IMR-90 (cell line): ENCODE data around the gene GPRC5B. TPM values are rescaled to one million over a fixed set of nuclear protein-coding genes. Genes with fewer than 3 reads are reported as not detected.

Experiments used
- ATAC-seq: fragments of 200-7000 bp; cut with Tn5 transposase; 2 replicates; pipeline ENCODE4 v1.9.1; 2020; ENCODE audit warnings: low read depth, mild to moderate bottlenecking, moderate library complexity
- BruUV-seq: library from RNA; stranded (reverse); fragments of 400-500 nt; replicated peaks from 2 replicates; lab custom pipeline; 2021; lab: Mats Ljungman, UMichigan
- CTCF ChIA-PET: fragments of 300-600 bp; formaldehyde crosslinking; extraction: SDS; loops from one replicate; lab custom pipeline; 2021; ENCODE audit warnings: antibody characterized with exemption; lab: Yijun Ruan, JAX
- POLR2A ChIA-PET: fragments of 300-600 bp; sonication (Branson Sonifier 250); formaldehyde crosslinking; loops from one replicate; lab custom pipeline; 2022; ENCODE audit warnings: antibody characterized with exemption; ENCODE audit not compliant: unreplicated experiment; lab: Charles Lee
- DNase-seq: peaks from one replicate; pipeline ENCODE4 v3.0.0; 2013
- H2AFZ ChIP-seq: replicated peaks from 2 replicates; pipeline ENCODE3; 2013; ENCODE audit warnings: low read length, mild to moderate bottlenecking; ENCODE audit not compliant: poor library complexity
- H2AK5ac ChIP-seq: 2 replicates; pipeline ENCODE4 v1.6.1; 2013; ENCODE audit warnings: low read depth, low read length, inconsistent platforms
- H2AK9ac ChIP-seq: replicated peaks from 2 replicates; pipeline ENCODE3; 2013; ENCODE audit warnings: mild to moderate bottlenecking, low read depth, low read length, moderate library complexity; ENCODE audit not compliant: poor library complexity
- H2BK120ac ChIP-seq: 2 replicates; pipeline ENCODE4 v1.6.1; 2013; ENCODE audit warnings: low read depth, low read length, inconsistent platforms
- H2BK15ac ChIP-seq: 3 replicates; pipeline ENCODE4 v1.6.1; 2013; ENCODE audit warnings: low read depth, low read length, inconsistent platforms
- H2BK20ac ChIP-seq: 2 replicates; pipeline ENCODE4 v1.6.1; 2013; ENCODE audit warnings: low read depth, mild to moderate bottlenecking, inconsistent platforms, low read length, moderate library complexity
- H2BK5ac ChIP-seq: 2 replicates; pipeline ENCODE4 v1.6.1; 2013; ENCODE audit warnings: mild to moderate bottlenecking, low read depth, low read length, inconsistent platforms; ENCODE audit not compliant: poor library complexity, severe bottlenecking
- H3K14ac ChIP-seq: replicated peaks from 2 replicates; pipeline ENCODE4 v1.6.1; 2013; ENCODE audit warnings: low read depth, low read length, inconsistent platforms
- H3K18ac ChIP-seq: 2 replicates; pipeline ENCODE4 v1.6.1; 2013; ENCODE audit warnings: low read depth, low read length, control low read depth
- H3K23ac ChIP-seq: 2 replicates; pipeline ENCODE4 v1.6.1; 2013; ENCODE audit warnings: low read depth, low read length, inconsistent platforms
- H3K27ac ChIP-seq: 2 replicates; pipeline ENCODE4 v1.5.1; 2013; ENCODE audit warnings: mild to moderate bottlenecking, control low read depth, low read length; ENCODE audit not compliant: insufficient read depth
- H3K27me3 ChIP-seq: 2 replicates; pipeline ENCODE4 v1.6.1; 2013; ENCODE audit warnings: low read length; ENCODE audit not compliant: control insufficient read depth, insufficient read depth
- H3K36me3 ChIP-seq: 2 replicates; pipeline ENCODE4 v1.6.1; 2013; ENCODE audit warnings: low read length, mixed read lengths; ENCODE audit not compliant: control insufficient read depth, insufficient read depth
- H3K4ac ChIP-seq: 2 replicates; pipeline ENCODE4 v1.6.1; 2013; ENCODE audit warnings: low read depth, low read length, inconsistent platforms
- H3K4me1 ChIP-seq: 2 replicates; pipeline ENCODE4 v1.6.1; 2013; ENCODE audit warnings: low read length, mixed read lengths; ENCODE audit not compliant: control insufficient read depth, insufficient read depth
- H3K4me2 ChIP-seq: 2 replicates; pipeline ENCODE4 v1.6.1; 2013; ENCODE audit warnings: low read depth, mild to moderate bottlenecking, control low read depth, low read length, moderate library complexity
- H3K4me3 ChIP-seq: 2 replicates; pipeline ENCODE4 v1.5.1; 2013; ENCODE audit warnings: low read depth, mild to moderate bottlenecking, control low read depth, low read length, moderate library complexity; ENCODE audit not compliant: insufficient read depth
- H3K56ac ChIP-seq: 2 replicates; pipeline ENCODE4 v1.6.1; 2013; ENCODE audit warnings: low read length, inconsistent platforms; ENCODE audit not compliant: insufficient read depth; ENCODE audit errors: extremely low read depth
- H3K79me1 ChIP-seq, 2 experiments: 2 replicates each; pipeline ENCODE4 v1.6.1; 2013; ENCODE audit warnings: low read length in 2 of 2, inconsistent platforms in 1 of 2, low read depth in 1 of 2
- H3K9ac ChIP-seq: 2 replicates; pipeline ENCODE4 v1.6.1; 2013; ENCODE audit warnings: low read depth, low read length, control low read depth
- H3K9me1 ChIP-seq: 2 replicates; pipeline ENCODE4 v1.6.1; 2013; ENCODE audit warnings: low read length, inconsistent platforms; ENCODE audit not compliant: insufficient read depth
- H3K9me3 ChIP-seq: 2 replicates; pipeline ENCODE4 v1.6.1; 2013; ENCODE audit warnings: low read length; ENCODE audit not compliant: control insufficient read depth, insufficient read depth
- H4K20me1 ChIP-seq: 2 replicates; pipeline ENCODE4 v1.6.1; 2013; ENCODE audit warnings: low read length, inconsistent platforms; ENCODE audit not compliant: insufficient read depth
- H4K5ac ChIP-seq: 2 replicates; pipeline ENCODE4 v1.6.1; 2013; ENCODE audit warnings: mild to moderate bottlenecking, low read depth, low read length, control low read depth
- H4K8ac ChIP-seq, 2 experiments: 2 replicates each; pipeline ENCODE4 v1.6.1; 2013; ENCODE audit warnings: low read depth in 2 of 2, low read length in 2 of 2, control low read depth in 1 of 2, inconsistent platforms in 1 of 2
- H4K91ac ChIP-seq: 2 replicates; pipeline ENCODE4 v1.6.1; 2013; ENCODE audit warnings: low read depth, low read length, inconsistent platforms; ENCODE audit not compliant: insufficient read depth
- BHLHE40 ChIP-seq: fragments of 150-350 bp; IDR thresholded peaks from 2 replicates; pipeline ENCODE4 v1.6.1; 2016; ENCODE audit warnings: mild to moderate bottlenecking, low read depth, low read length
- CEBPB ChIP-seq: IDR thresholded peaks from 2 replicates; pipeline ENCODE4 v1.6.1; 2012; ENCODE audit warnings: low read depth, low read length, improper control_type of control experiment
- FOS ChIP-seq: fragments of 150-350 bp; IDR thresholded peaks from 2 replicates; pipeline ENCODE4 v1.6.1; 2016; ENCODE audit warnings: low read depth, low read length
- MAFK ChIP-seq: IDR thresholded peaks from 2 replicates; pipeline ENCODE4 v1.6.1; 2012; ENCODE audit warnings: low read depth, low read length, improper control_type of control experiment
- MAZ ChIP-seq: IDR thresholded peaks from 2 replicates; pipeline ENCODE4 v1.6.1; 2012; ENCODE audit warnings: low read depth, mild to moderate bottlenecking, low read length, improper control_type of control experiment, moderate library complexity, borderline replicate concordance
- MXI1 ChIP-seq: IDR thresholded peaks from 2 replicates; pipeline ENCODE4 v1.6.1; 2012; ENCODE audit warnings: low read depth, mild to moderate bottlenecking, low read length, moderate library complexity, borderline replicate concordance
- RAD21 ChIP-seq: IDR thresholded peaks from 2 replicates; pipeline ENCODE4 v1.6.1; 2012; ENCODE audit warnings: low read length, improper control_type of control experiment
- RCOR1 ChIP-seq: IDR thresholded peaks from 2 replicates; pipeline ENCODE4 v1.6.1; 2012; ENCODE audit warnings: mild to moderate bottlenecking, low read length, improper control_type of control experiment; ENCODE audit not compliant: insufficient replicate concordance
- SMC3 ChIP-seq: fragments of 150-350 bp; IDR thresholded peaks from 2 replicates; pipeline ENCODE4 v1.6.1; 2016; ENCODE audit warnings: low read depth, mild to moderate bottlenecking, antibody characterized with exemption, low read length, moderate library complexity
- USF2 ChIP-seq: fragments of 150-350 bp; IDR thresholded peaks from 2 replicates; pipeline ENCODE4 v1.6.1; 2017; ENCODE audit warnings: mild to moderate bottlenecking, antibody characterized with exemption, low read length, low read depth
- WGBS, 2 experiments: methylation state at CpG; one replicate each; pipeline versions ENCODE4 v1.1.5 to v1.1.7; 2013; ENCODE audit warnings: missing lambda C conversion rate in 2 of 2; ENCODE audit not compliant: insufficient read length in 1 of 2; ENCODE audit errors: extremely low coverage in 2 of 2; 5-methylcytosine and 5-hydroxymethylcytosine counted together
- dilution Hi-C: fragments of 300-500 bp; cut with HindIII; formaldehyde crosslinking; loops from one replicate; pipeline ENCODE4 v1.14.3; 2018; ENCODE audit warnings: low sequenced_read_pairs; ENCODE audit not compliant: unreplicated experiment
- in situ Hi-C: fragments of 300-500 bp; cut with MboI; formaldehyde crosslinking; loops from 3 replicates; pipeline ENCODE4 v1.14.3; 2019; ENCODE audit warnings: low sequenced_read_pairs, inconsistent platforms, mixed read lengths
- intact Hi-C: fragments of 100-400 bp; cut with micrococcal nuclease; formaldehyde crosslinking; loops from 2 replicates; pipeline ENCODE4 v1.10.0; 2022
- polyA plus RNA-seq, 3 experiments: library from polyadenylated mRNA; depleted of rRNA; stranded (reverse); fragments of >200 nt; gene quantifications; 2 replicates each; pipeline ENCODE4 v1.2.3, GENCODE V29; 2012; ENCODE audit warnings: low replicate concordance in 1 of 3
- total RNA-seq: library from RNA; depleted of rRNA; stranded (reverse); fragments of >200 nt; gene quantifications from 2 replicates; pipeline ENCODE4 v1.2.3, GENCODE V29; 2012
- TF ChIP-seq, protein P1 (sequence below): fragments of 150-350 bp; IDR thresholded peaks from 2 replicates; pipeline ENCODE4 v1.6.1; 2016; ENCODE audit warnings: low read depth, mild to moderate bottlenecking, low read length, moderate library complexity, borderline replicate concordance
- TF ChIP-seq, protein P2 (sequence below): conservative IDR thresholded peaks from 2 replicates; pipeline ENCODE4 v1.5.1; 2012; ENCODE audit warnings: mild to moderate bottlenecking, low read depth, low read length, improper control_type of control experiment

The GPRC5B gene
- total and polyA plus RNA-seq, 2 of the 4 experiments (the other 2 are of a cell fraction): 2.5 to 8.5 TPM

DNA sequence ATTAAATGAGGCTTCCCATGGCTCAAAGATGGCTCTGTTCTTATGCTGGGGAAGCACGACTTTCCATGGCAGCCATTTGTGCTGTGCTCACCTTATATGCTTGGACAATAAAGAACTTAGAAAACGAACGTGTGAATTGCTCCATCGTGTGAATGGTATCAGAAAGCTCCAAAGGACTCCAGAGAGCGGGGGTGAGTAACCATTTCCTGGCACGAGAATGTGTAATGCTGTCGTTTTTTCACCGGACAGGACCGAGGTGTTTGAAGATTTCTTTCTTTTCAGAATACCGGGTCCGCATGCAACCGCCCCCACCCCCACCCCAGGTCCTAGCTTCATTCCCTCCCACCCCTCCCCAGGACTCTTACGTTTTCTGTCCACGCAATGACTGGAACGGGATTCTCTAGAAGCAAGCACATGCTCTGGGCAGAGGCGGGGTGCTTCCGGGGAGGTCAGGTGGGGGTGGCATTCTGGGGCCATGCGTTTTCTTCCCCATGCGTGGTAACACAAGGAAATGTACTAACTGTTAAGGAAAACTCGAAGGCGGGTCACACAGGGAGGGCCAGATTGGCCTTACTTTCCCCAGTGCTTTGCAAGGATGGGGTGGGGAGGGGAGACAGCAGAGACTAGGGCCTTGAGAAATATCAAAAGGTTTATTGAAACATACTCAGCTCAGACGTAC lies 26.2 kb downstream of the GPRC5B start:
- no peak overlapping the region for H2AK9ac ChIP-seq
- DNase-seq (no peak), ATAC-seq (no peak)
- no peaks in the 10 kb centered on the region for H3K9me3 ChIP-seq
- no peak overlapping the region for H3K14ac ChIP-seq
- no peak overlapping the region for H3K4ac ChIP-seq
- 100% methylated on average over 4 of the region's 22 CpGs; no CpG with 5 or more reads in 1 of the 2 experiments for WGBS, 2 experiments
- no peaks in the 10 kb centered on the region for H3K79me1 ChIP-seq
- H2BK20ac ChIP-seq: no peak overlapping the region
- H4K8ac ChIP-seq: no peak overlapping the region
- peaks cover 6% of the 10 kb centered on the region; the same call in 1 of the 2 replicates for H3K9me1 ChIP-seq
- no peak overlapping the region for H3K4me2 ChIP-seq
- H3K27me3 ChIP-seq: no peaks in the 10 kb centered on the region
- in situ Hi-C loops: no loop called here
- TF ChIP-seq RAD21 (no peak), USF2 (no peak), RCOR1 (no peak), MXI1 (no peak), BHLHE40 (no peak), SMC3 (no peak), MAZ (no peak), CEBPB (no peak), FOS (no peak), MAFK (no peak)
- TF ChIP-seq, protein P1, sequence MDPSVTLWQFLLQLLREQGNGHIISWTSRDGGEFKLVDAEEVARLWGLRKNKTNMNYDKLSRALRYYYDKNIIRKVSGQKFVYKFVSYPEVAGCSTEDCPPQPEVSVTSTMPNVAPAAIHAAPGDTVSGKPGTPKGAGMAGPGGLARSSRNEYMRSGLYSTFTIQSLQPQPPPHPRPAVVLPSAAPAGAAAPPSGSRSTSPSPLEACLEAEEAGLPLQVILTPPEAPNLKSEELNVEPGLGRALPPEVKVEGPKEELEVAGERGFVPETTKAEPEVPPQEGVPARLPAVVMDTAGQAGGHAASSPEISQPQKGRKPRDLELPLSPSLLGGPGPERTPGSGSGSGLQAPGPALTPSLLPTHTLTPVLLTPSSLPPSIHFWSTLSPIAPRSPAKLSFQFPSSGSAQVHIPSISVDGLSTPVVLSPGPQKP: no peak
- TF ChIP-seq, protein P2, sequence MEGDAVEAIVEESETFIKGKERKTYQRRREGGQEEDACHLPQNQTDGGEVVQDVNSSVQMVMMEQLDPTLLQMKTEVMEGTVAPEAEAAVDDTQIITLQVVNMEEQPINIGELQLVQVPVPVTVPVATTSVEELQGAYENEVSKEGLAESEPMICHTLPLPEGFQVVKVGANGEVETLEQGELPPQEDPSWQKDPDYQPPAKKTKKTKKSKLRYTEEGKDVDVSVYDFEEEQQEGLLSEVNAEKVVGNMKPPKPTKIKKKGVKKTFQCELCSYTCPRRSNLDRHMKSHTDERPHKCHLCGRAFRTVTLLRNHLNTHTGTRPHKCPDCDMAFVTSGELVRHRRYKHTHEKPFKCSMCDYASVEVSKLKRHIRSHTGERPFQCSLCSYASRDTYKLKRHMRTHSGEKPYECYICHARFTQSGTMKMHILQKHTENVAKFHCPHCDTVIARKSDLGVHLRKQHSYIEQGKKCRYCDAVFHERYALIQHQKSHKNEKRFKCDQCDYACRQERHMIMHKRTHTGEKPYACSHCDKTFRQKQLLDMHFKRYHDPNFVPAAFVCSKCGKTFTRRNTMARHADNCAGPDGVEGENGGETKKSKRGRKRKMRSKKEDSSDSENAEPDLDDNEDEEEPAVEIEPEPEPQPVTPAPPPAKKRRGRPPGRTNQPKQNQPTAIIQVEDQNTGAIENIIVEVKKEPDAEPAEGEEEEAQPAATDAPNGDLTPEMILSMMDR: no peak
- no TSS peak for BruUV-seq
- no peak overlapping the region for H4K91ac ChIP-seq
- H3K56ac ChIP-seq: no peak overlapping the region
- no peak overlapping the region for H2BK15ac ChIP-seq
- no peak overlapping the region for H4K5ac ChIP-seq
- CTCF ChIA-PET: no interaction called here
- peaks cover 3% of the 10 kb centered on the region; the same call in 1 of the 2 replicates for H3K36me3 ChIP-seq
- H3K27ac ChIP-seq: no peak overlapping the region
- no peak overlapping the region for H2BK5ac ChIP-seq
- no peak overlapping the region for H3K18ac ChIP-seq
- POLR2A ChIA-PET: no interaction called here
- no peaks in the 10 kb centered on the region for H4K20me1 ChIP-seq
- no peak overlapping the region for H2AK5ac ChIP-seq
- H3K4me1 ChIP-seq: peaks cover 3% of the 10 kb centered on the region; the same call in 1 of the 2 replicates
- no peak overlapping the region for H3K4me3 ChIP-seq
- H3K9ac ChIP-seq: no peak overlapping the region
- dilution Hi-C loops: no loop called here
- H2BK120ac ChIP-seq: no peak overlapping the region
- intact Hi-C loops: no loop called here
- no peak overlapping the region for H3K23ac ChIP-seq
- H2AFZ ChIP-seq: no peak overlapping the region
